ENCODE measurements around the gene NATD1. TPM values are rescaled to one million over a fixed set of nuclear protein-coding genes. Genes with fewer than 3 reads are reported as not detected.

Gene NATD1
- total RNA-seq, 1 donor, result 3.0 TPM

- no peak for DNase-seq (ENCODE audit: low read depth)
- no peak for TF ChIP-seq CTCF (IDR thresholded peaks at IDR 0.05; ENCODE audit: insufficient read depth, low read depth, low read length)
- no peak overlapping the region for H3K4me3 ChIP-seq (ENCODE audit: low read depth, low read length)
Measured at GRCh38 chr17:21245639-21246084, 7.5 kb downstream of the NATD1 start.

- no peak for DNase-seq (ENCODE audit: low read depth)
- H3K4me3 ChIP-seq (ENCODE audit: low read depth, low read length), result no peak overlapping the region
- no peak for TF ChIP-seq CTCF (IDR thresholded peaks at IDR 0.05; ENCODE audit: insufficient read depth, low read depth, low read length)
Measured at GRCh38 chr17:21243516-21244303, 9.5 kb downstream of the NATD1 start.

GRCh38 chr17:21242780-21243515, 10.3 kb downstream of the NATD1 start:
- no peak overlapping the region for H3K4me3 ChIP-seq (ENCODE audit: low read depth, low read length)
- no peak for TF ChIP-seq CTCF (IDR thresholded peaks at IDR 0.05; ENCODE audit: insufficient read depth, low read depth, low read length)
- DNase-seq (ENCODE audit: low read depth), result no peak

GRCh38 chr17:21242026-21242697, 11.0 kb downstream of the NATD1 start:
- no peak for DNase-seq (ENCODE audit: low read depth)
- no peak overlapping the region for H3K4me3 ChIP-seq (ENCODE audit: low read depth, low read length)
- no peak for TF ChIP-seq CTCF (IDR thresholded peaks at IDR 0.05; ENCODE audit: insufficient read depth, low read depth, low read length)

GRCh38 chr17:21241564-21241963, 11.6 kb downstream of the NATD1 start:
- no peak for TF ChIP-seq CTCF (IDR thresholded peaks at IDR 0.05; ENCODE audit: insufficient read depth, low read depth, low read length)
- DNase-seq (ENCODE audit: low read depth), result no peak

GRCh38 chr17:21240369-21241055, 12.7 kb downstream of the NATD1 start:
- no peak overlapping the region for H3K4me3 ChIP-seq (ENCODE audit: low read depth, low read length)
- TF ChIP-seq CTCF (IDR thresholded peaks at IDR 0.05; ENCODE audit: insufficient read depth, low read depth, low read length), result no peak
- DNase-seq (ENCODE audit: low read depth), result no peak

More at GRCh38 chr17:21241564-21241963, 11.6 kb downstream of the NATD1 start:
- no peak overlapping the region for H3K4me3 ChIP-seq (ENCODE audit: low read depth, low read length)
